Measurements from ENCODE around the gene IL4R. TPM values are rescaled to one million over a fixed set of nuclear protein-coding genes. Genes with fewer than 3 reads are reported as not detected.
"Not testable (repeated sequence)": the region's sequence is repeated elsewhere in the genome, so short reads cannot be mapped to it uniquely, and the experiment has no call there.

Gene IL4R
- polyA plus RNA-seq, 1 donor, result 12.1 TPM

- DNase-seq, result no peak
Observed at GRCh38 chr16:27381974-27382855, 68.4 kb downstream of the IL4R start.

GRCh38 chr16:27383556-27384243, 69.9 kb downstream of the IL4R start:
- DNase-seq, result no peak

- DNase-seq, result no peak
Observed at GRCh38 chr16:27384425-27384824, 70.7 kb downstream of the IL4R start.

GRCh38 chr16:27385398-27385797, 71.6 kb downstream of the IL4R start:
- DNase-seq, result no peak

GRCh38 chr16:27386674-27387073, 72.9 kb downstream of the IL4R start:
- DNase-seq, result no peak

- no peak for DNase-seq
Observed at GRCh38 chr16:27387724-27388123, 74.0 kb downstream of the IL4R start.

- no peak for DNase-seq
Observed at GRCh38 chr16:27389272-27389961, 75.6 kb downstream of the IL4R start.

- DNase-seq, result no peak
Observed at GRCh38 chr16:27390151-27390550, 76.4 kb downstream of the IL4R start.

- DNase-seq, result no peak
Observed at GRCh38 chr16:27392671-27393070, 78.9 kb downstream of the IL4R start.

GRCh38 chr16:27394516-27394915, 80.7 kb downstream of the IL4R start:
- DNase-seq, result no peak

- DNase-seq, result not testable (repeated sequence)
Observed at GRCh38 chr16:27398341-27398893, 84.6 kb downstream of the IL4R start.

- no peak for DNase-seq
Observed at GRCh38 chr16:27398894-27399853, 85.4 kb downstream of the IL4R start.

GRCh38 chr16:27399969-27400368, 86.2 kb downstream of the IL4R start:
- DNase-seq, result no peak

- no peak for DNase-seq
Observed at GRCh38 chr16:27400751-27401620, 87.2 kb downstream of the IL4R start.

- peak; percentile 62 for DNase-seq
Observed at GRCh38 chr16:27401768-27402568, 88.2 kb downstream of the IL4R start, which contains the start of gene IL21R. TSS of gene IL21R (plus strand) at chr16:27402174. CDS start at chr16:27430072, 27,898 bp downstream.

- DNase-seq, result no peak
Observed at GRCh38 chr16:27402569-27402963, 88.8 kb downstream of the IL4R start.

- DNase-seq, result no peak
Observed at GRCh38 chr16:27402964-27403600, 89.3 kb downstream of the IL4R start.

- no peak for DNase-seq
Observed at GRCh38 chr16:27403601-27403992, 89.8 kb downstream of the IL4R start.

GRCh38 chr16:27404163-27404823, 90.5 kb downstream of the IL4R start:
- no peak for DNase-seq

Data from hindlimb muscle (tissue), 1 donor.